HepG2 (cell line): ENCODE results near the gene PRCD. TPM values are rescaled to one million over a fixed set of nuclear protein-coding genes. Genes with fewer than 3 reads are reported as not detected.

Experiments used
- AGO2 ChIP-seq: fragments of 200-400 bp; formaldehyde crosslinking; optimal IDR thresholded peaks from 2 replicates; pipeline ENCODE3; 2017; ENCODE audit warnings: mild to moderate bottlenecking, low read depth, low read length, moderate library complexity
- FOXC1 ChIP-seq: sonication (generic); formaldehyde crosslinking; IDR thresholded peaks from 2 replicates; pipeline ENCODE4 v1.8.0; 2022; ENCODE audit warnings: mild to moderate bottlenecking, missing genetic modification reagents, borderline replicate concordance
- ZNF557 ChIP-seq: sonication (generic); formaldehyde crosslinking; IDR thresholded peaks from 2 replicates; pipeline ENCODE4 v1.4.0; 2020; ENCODE audit warnings: missing genetic modification reagents
- ZNF558 ChIP-seq: sonication (generic); formaldehyde crosslinking; IDR thresholded peaks from 2 replicates; pipeline ENCODE4 v1.9.0; 2022; ENCODE audit warnings: mild to moderate bottlenecking, missing genetic modification reagents, borderline replicate concordance
- polyA plus RNA-seq, 8 experiments: library from polyadenylated mRNA; depleted of rRNA in 3 of 8; stranded (reverse) in 7 of 8; unstranded in 1 of 8; fragments of >200 nt; fragmentation: Illumina TruSeq in 4 of 8; extraction: Trizol in 4 of 8; gene quantifications; 2 replicates each; pipeline versions ENCODE4 v1.2.1 to v1.2.3, GENCODE V29; 2011 to 2016; ENCODE audit warnings: low read depth in 4 of 8, missing spikeins in 1 of 8, mixed read lengths in 1 of 8; ENCODE audit not compliant: insufficient read depth in 1 of 8
- total RNA-seq, 5 experiments: library from RNA; depleted of rRNA; stranded (reverse); fragments of >200 nt; fragmentation: Illumina TruSeq; extraction: Trizol; gene quantifications; 2 replicates each; pipeline ENCODE4 v1.2.3, GENCODE V29; 2016; ENCODE audit warnings: low read depth in 1 of 5
- TF ChIP-seq, protein P1 (sequence below): sonication (generic); formaldehyde crosslinking; IDR thresholded peaks from 2 replicates; pipeline ENCODE4 v1.4.0; 2020; ENCODE audit warnings: mild to moderate bottlenecking, missing genetic modification reagents
- TF ChIP-seq, protein P2 (sequence below): sonication (generic); formaldehyde crosslinking; IDR thresholded peaks from 2 replicates; pipeline ENCODE4 v1.4.0; 2020; ENCODE audit warnings: missing genetic modification reagents
- TF ChIP-seq, protein P3 (sequence below): sonication (generic); formaldehyde crosslinking; IDR thresholded peaks from 2 replicates; pipeline ENCODE4 v1.4.0; 2020; ENCODE audit warnings: missing genetic modification reagents, mild to moderate bottlenecking, borderline replicate concordance
- TF ChIP-seq, protein P4 (sequence below): sonication (generic); formaldehyde crosslinking; IDR thresholded peaks from 2 replicates; pipeline ENCODE4 v1.8.1; 2022; ENCODE audit warnings: low read depth, mild to moderate bottlenecking, missing genetic modification reagents
- TF ChIP-seq, protein P5 (sequence below): IDR thresholded peaks from 2 replicates; pipeline ENCODE4 v1.6.1; 2016

Gene PRCD
- total and polyA plus RNA-seq, 2 of the 13 experiments (the other 11 are each of a cell fraction or from before 2014, with no cell fraction given), result 0.51 TPM; not detected in 1

DNA sequence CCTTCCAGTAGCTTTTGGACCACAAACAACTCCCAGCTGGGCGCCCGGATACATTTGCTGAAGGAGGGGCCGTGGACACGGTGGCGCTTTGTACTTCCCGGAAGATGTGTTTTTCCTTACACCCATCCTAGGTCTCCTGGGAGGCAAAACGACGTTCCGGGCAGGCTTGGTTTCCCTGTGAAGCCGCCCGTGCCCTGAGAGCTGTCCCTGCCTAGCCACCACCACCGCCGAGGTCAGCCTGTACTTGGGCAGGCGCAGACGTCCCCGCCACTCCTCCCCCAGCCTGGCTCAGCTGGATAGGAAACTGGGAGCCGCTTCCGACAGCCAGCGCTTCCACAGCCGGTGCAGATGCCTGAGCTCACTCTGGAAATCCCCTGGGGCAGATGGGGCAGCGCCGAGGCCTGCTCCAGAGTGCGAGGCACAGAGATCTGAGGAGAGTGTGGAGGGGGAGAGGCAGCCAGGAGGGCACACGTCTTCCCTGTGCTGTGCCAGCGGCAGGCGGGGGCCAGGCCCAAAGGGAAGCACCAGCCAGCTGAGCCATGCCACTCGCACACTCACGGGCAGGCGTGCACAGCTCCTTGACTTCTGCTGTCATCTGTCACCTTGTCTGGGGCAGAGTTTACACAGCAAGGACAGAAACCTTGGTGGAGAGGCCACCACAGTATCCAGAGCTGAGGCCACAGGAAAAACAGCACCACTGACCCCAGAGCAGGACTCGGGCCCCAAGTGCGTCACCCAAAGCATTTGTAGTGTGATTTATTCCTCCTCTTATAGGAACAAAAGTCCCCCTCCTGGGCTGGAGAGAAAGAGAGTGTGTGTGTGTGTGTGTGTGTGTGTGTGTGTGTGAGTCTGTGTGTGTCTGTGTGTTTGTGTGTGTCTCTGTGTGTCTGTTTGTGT, 41.6 kb upstream of the PRCD start (continued):
- TF ChIP-seq, protein P1, sequence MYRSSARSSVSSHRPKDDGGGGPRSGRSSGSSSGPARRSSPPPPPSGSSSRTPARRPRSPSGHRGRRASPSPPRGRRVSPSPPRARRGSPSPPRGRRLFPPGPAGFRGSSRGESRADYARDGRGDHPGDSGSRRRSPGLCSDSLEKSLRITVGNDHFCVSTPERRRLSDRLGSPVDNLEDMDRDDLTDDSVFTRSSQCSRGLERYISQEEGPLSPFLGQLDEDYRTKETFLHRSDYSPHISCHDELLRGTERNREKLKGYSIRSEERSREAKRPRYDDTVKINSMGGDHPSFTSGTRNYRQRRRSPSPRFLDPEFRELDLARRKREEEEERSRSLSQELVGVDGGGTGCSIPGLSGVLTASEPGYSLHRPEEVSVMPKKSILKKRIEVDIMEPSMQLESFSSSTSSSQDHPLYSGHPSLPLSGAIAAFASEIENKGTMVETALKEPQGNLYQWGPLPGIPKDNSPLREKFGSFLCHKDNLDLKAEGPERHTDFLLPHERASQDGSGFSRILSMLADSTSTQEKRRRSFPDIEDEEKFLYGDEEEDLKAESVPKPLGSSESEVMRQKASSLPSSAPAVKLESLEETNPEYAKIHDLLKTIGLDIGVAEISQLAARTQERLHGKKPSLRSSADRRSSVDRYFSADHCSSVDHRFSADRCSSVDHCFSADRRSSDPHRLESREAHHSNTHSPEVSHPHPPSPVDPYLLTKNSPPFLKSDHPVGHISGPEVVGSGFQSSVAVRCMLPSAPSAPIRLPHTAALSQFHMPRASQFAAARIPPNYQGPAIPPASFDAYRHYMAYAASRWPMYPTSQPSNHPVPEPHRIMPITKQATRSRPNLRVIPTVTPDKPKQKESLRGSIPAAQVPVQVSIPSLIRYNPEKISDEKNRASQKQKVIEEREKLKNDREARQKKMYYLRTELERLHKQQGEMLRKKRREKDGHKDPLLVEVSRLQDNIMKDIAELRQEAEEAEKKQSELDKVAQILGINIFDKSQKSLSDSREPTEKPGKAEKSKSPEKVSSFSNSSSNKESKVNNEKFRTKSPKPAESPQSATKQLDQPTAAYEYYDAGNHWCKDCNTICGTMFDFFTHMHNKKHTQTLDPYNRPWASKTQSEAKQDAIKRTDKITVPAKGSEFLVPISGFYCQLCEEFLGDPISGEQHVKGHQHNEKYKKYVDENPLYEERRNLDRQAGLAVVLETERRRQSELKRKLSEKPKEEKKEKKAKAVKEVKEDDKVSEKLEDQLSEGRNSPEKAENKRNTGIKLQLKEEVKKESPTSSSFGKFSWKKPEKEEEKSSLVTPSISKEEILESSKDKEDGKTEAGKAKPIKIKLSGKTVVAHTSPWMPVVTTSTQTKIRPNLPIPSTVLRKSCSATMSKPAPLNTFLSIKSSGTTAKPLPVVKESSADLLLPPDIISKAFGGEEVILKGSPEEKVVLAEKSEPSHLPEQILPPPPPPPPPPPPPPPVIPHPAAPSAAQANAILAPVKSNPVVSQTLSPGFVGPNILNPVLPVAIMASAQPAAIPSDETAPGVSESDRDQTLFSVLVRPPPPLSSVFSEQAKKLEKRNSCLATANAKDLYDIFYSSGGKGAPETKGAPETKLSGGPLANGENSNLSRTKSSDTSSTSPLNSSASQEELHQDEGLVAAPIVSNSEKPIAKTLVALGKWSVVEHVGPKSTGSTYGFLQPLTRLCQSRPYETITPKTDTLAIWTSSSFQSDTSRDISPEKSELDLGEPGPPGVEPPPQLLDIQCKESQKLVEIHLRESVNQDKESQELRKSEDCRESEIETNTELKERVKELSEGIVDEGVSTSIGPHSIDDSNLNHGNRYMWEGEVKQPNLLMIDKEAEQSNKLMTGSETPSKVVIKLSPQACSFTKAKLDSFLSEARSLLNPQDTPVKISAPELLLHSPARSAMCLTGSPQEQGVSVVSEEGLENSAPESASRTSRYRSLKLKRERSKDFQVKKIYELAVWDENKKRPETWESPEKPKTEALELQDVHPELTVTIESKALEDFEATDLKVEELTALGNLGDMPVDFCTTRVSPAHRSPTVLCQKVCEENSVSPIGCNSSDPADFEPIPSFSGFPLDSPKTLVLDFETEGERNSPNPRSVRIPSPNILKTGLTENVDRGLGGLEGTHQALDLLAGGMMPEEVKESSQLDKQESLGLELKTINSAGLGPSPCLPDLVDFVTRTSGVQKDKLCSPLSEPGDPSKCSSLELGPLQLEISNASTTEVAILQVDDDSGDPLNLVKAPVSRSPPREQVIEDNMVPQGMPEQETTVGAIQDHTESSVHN, result 0 out of 2 replicates have a peak, but pooled peaks have one; percentile 59
- TF ChIP-seq FOXC1 (CRISPR knock-in tag) (peak; percentile 93), ZNF558 (CRISPR knock-in tag) (0 out of 2 replicates have a peak, but pooled peaks have one; percentile 25), ZNF557 (CRISPR knock-in tag) (0 out of 2 replicates have a peak, but pooled peaks have one; percentile 45), AGO2 (peak; percentile 69)
- TF ChIP-seq, protein P2, sequence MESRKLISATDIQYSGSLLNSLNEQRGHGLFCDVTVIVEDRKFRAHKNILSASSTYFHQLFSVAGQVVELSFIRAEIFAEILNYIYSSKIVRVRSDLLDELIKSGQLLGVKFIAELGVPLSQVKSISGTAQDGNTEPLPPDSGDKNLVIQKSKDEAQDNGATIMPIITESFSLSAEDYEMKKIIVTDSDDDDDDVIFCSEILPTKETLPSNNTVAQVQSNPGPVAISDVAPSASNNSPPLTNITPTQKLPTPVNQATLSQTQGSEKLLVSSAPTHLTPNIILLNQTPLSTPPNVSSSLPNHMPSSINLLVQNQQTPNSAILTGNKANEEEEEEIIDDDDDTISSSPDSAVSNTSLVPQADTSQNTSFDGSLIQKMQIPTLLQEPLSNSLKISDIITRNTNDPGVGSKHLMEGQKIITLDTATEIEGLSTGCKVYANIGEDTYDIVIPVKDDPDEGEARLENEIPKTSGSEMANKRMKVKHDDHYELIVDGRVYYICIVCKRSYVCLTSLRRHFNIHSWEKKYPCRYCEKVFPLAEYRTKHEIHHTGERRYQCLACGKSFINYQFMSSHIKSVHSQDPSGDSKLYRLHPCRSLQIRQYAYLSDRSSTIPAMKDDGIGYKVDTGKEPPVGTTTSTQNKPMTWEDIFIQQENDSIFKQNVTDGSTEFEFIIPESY, result peak; percentile 7; the same call in 1 of the 2 replicates
- TF ChIP-seq, protein P3, sequence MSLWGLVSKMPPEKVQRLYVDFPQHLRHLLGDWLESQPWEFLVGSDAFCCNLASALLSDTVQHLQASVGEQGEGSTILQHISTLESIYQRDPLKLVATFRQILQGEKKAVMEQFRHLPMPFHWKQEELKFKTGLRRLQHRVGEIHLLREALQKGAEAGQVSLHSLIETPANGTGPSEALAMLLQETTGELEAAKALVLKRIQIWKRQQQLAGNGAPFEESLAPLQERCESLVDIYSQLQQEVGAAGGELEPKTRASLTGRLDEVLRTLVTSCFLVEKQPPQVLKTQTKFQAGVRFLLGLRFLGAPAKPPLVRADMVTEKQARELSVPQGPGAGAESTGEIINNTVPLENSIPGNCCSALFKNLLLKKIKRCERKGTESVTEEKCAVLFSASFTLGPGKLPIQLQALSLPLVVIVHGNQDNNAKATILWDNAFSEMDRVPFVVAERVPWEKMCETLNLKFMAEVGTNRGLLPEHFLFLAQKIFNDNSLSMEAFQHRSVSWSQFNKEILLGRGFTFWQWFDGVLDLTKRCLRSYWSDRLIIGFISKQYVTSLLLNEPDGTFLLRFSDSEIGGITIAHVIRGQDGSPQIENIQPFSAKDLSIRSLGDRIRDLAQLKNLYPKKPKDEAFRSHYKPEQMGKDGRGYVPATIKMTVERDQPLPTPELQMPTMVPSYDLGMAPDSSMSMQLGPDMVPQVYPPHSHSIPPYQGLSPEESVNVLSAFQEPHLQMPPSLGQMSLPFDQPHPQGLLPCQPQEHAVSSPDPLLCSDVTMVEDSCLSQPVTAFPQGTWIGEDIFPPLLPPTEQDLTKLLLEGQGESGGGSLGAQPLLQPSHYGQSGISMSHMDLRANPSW (CRISPR knock-in tag), result no peak; the same call in 1 of the 2 replicates
- TF ChIP-seq, protein P4, sequence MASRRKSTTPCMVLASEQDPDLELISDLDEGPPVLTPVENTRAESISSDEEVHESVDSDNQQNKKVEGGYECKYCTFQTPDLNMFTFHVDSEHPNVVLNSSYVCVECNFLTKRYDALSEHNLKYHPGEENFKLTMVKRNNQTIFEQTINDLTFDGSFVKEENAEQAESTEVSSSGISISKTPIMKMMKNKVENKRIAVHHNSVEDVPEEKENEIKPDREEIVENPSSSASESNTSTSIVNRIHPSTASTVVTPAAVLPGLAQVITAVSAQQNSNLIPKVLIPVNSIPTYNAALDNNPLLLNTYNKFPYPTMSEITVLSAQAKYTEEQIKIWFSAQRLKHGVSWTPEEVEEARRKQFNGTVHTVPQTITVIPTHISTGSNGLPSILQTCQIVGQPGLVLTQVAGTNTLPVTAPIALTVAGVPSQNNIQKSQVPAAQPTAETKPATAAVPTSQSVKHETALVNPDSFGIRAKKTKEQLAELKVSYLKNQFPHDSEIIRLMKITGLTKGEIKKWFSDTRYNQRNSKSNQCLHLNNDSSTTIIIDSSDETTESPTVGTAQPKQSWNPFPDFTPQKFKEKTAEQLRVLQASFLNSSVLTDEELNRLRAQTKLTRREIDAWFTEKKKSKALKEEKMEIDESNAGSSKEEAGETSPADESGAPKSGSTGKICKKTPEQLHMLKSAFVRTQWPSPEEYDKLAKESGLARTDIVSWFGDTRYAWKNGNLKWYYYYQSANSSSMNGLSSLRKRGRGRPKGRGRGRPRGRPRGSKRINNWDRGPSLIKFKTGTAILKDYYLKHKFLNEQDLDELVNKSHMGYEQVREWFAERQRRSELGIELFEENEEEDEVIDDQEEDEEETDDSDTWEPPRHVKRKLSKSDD (CRISPR knock-in tag), result no peak; the same call in 1 of the 2 replicates
- TF ChIP-seq, protein P5, sequence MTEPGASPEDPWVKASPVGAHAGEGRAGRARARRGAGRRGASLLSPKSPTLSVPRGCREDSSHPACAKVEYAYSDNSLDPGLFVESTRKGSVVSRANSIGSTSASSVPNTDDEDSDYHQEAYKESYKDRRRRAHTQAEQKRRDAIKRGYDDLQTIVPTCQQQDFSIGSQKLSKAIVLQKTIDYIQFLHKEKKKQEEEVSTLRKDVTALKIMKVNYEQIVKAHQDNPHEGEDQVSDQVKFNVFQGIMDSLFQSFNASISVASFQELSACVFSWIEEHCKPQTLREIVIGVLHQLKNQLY (CRISPR knock-in tag), result no peak
